SK-N-SH (cell line): ENCODE data around the gene SPOCK1. TPM values are rescaled to one million over a fixed set of nuclear protein-coding genes. Genes with fewer than 3 reads are reported as not detected.

Experiments used
- CTCF ChIA-PET: fragments of 300-600, 350-600 bp; formaldehyde crosslinking; extraction: SDS; loops from one replicate; lab custom pipeline; 2021; lab: Yijun Ruan, JAX
- POLR2A ChIA-PET: fragments of 350-600 bp; sonication (Branson Sonifier 250); formaldehyde crosslinking; extraction: SDS; loops from one replicate; lab custom pipeline; 2020; ENCODE audit warnings: antibody characterized with exemption, inconsistent platforms; lab: Yijun Ruan, JAX
- DNase-seq: peaks from one replicate; pipeline ENCODE4 v3.0.0; 2012
- H2AFZ ChIP-seq: fragments of 200-600 bp; sonication (generic); 2 replicates; pipeline ENCODE4 v1.8.1; 2016; ENCODE audit warnings: antibody characterized with exemption, mild to moderate bottlenecking, low read depth
- H3F3A ChIP-seq: fragments of 200-600 bp; sonication (generic); replicated peaks from 2 replicates; pipeline ENCODE3; 2016; ENCODE audit warnings: antibody characterized with exemption, mild to moderate bottlenecking; ENCODE audit not compliant: insufficient read depth
- H3K27ac ChIP-seq, 2 experiments: fragments of 200-500 bp in 1 of 2; fragments of 200-600 bp in 1 of 2; sonication (Bioruptor generic) in 1 of 2; sonication (generic), shearing (Covaris generic) in 1 of 2; 2 replicates each; pipeline versions ENCODE4 v1.5.1 to v1.6.1; 2014 to 2016; ENCODE audit warnings: low read depth in 2 of 2, inconsistent platforms in 1 of 2, low read length in 1 of 2, mild to moderate bottlenecking in 1 of 2, mixed read lengths in 1 of 2
- H3K27me3 ChIP-seq: fragments of 200-600 bp; sonication (generic), shearing (Covaris generic); 2 replicates; pipeline ENCODE4 v1.6.1; 2016; ENCODE audit warnings: mixed run types; ENCODE audit not compliant: insufficient read depth
- H3K36me3 ChIP-seq, 2 experiments: fragments of 200-500 bp in 1 of 2; fragments of 200-600 bp in 1 of 2; sonication (Bioruptor generic) in 1 of 2; sonication (generic) in 1 of 2; replicated peaks in 1 of 2; 2 replicates each; pipeline versions ENCODE3 to v1.5.1; 2014 to 2016; ENCODE audit warnings: low read length in 1 of 2, mild to moderate bottlenecking in 1 of 2; ENCODE audit not compliant: insufficient read depth in 2 of 2, control insufficient read depth in 1 of 2
- H3K4me1 ChIP-seq, 2 experiments: fragments of 200-500 bp in 1 of 2; fragments of 200-600 bp in 1 of 2; sonication (Bioruptor generic) in 1 of 2; sonication (generic), shearing (Covaris generic) in 1 of 2; 2 replicates each; pipeline versions ENCODE4 v1.5.1 to v1.6.1; 2014 to 2016; ENCODE audit warnings: low read depth in 1 of 2, low read length in 1 of 2, mixed run types in 1 of 2; ENCODE audit not compliant: insufficient read depth in 2 of 2, control insufficient read depth in 1 of 2
- H3K4me2 ChIP-seq: fragments of 200-600 bp; sonication (generic), shearing (Covaris generic); 2 replicates; pipeline ENCODE4 v1.6.1; 2017; ENCODE audit warnings: mixed run types
- H3K4me3 ChIP-seq, 2 experiments: fragments of 200-500 bp in 1 of 2; fragments of 200-600 bp in 1 of 2; sonication (Bioruptor generic) in 1 of 2; sonication (generic), shearing (Covaris generic) in 1 of 2; 2 replicates each; pipeline versions ENCODE4 v1.5.1 to v1.8.1; 2014 to 2016; ENCODE audit warnings: low read depth in 2 of 2, inconsistent platforms in 1 of 2, low read length in 1 of 2, mild to moderate bottlenecking in 1 of 2, mixed read lengths in 1 of 2, moderate library complexity in 1 of 2
- H3K79me2 ChIP-seq: fragments of 200-600 bp; sonication (generic); 2 replicates; pipeline ENCODE4 v1.8.1; 2017; ENCODE audit warnings: mild to moderate bottlenecking; ENCODE audit not compliant: insufficient read depth
- H3K9ac ChIP-seq: fragments of 200-600 bp; sonication (generic); 2 replicates; pipeline ENCODE4 v1.6.1; 2017; ENCODE audit warnings: mixed run types
- H3K9me2 ChIP-seq: fragments of 200-600 bp; sonication (generic); 2 replicates; pipeline ENCODE4 v1.6.1; 2017; ENCODE audit warnings: mixed run types
- H3K9me3 ChIP-seq: fragments of 200-600 bp; sonication (generic); 2 replicates; pipeline ENCODE4 v1.6.1; 2017; ENCODE audit warnings: mixed run types, mild to moderate bottlenecking, moderate library complexity
- H4K20me1 ChIP-seq: fragments of 200-600 bp; sonication (generic); 2 replicates; pipeline ENCODE4 v1.6.1; 2017; ENCODE audit warnings: mild to moderate bottlenecking, mixed run types; ENCODE audit not compliant: insufficient read depth
- CHD2 ChIP-seq: fragments of 150-350 bp; IDR thresholded peaks from 2 replicates; pipeline ENCODE4 v1.6.1; 2018; ENCODE audit warnings: low read length; ENCODE audit not compliant: partially characterized antibody
- EZH2phosphoT487 ChIP-seq: fragments of 200-600 bp; sonication (generic); IDR thresholded peaks from 2 replicates; pipeline ENCODE4 v1.6.1; 2017; ENCODE audit warnings: low read depth, mixed run types, mild to moderate bottlenecking, antibody characterized with exemption, moderate library complexity, borderline replicate concordance
- GATA2 ChIP-seq: sonication (generic); formaldehyde crosslinking; IDR thresholded peaks from 2 replicates; pipeline ENCODE4 v1.5.0; 2020; ENCODE audit warnings: mild to moderate bottlenecking, missing genetic modification reagents
- MEF2A ChIP-seq: IDR thresholded peaks from 2 replicates; pipeline ENCODE4 v1.4.0; 2012; ENCODE audit warnings: low read depth, borderline replicate concordance
- NRF1 ChIP-seq: IDR thresholded peaks from 2 replicates; pipeline ENCODE4 v1.6.1; 2012; ENCODE audit warnings: low read depth, mild to moderate bottlenecking, low read length
- POLR2AphosphoS5 ChIP-seq: IDR thresholded peaks from 2 replicates; pipeline ENCODE4 v1.6.1; 2012; ENCODE audit warnings: low read depth, low read length
- TCF12 ChIP-seq: IDR thresholded peaks from 2 replicates; pipeline ENCODE4 v1.4.0; 2012
- TEAD4 ChIP-seq: IDR thresholded peaks from 2 replicates; pipeline ENCODE4 v1.4.0; 2012; ENCODE audit warnings: mild to moderate bottlenecking, borderline replicate concordance; ENCODE audit not compliant: insufficient read depth
- USF2 ChIP-seq: fragments of 150-350 bp; IDR thresholded peaks from 2 replicates; pipeline ENCODE4 v1.6.1; 2017; ENCODE audit warnings: antibody characterized with exemption, low read length, low read depth, borderline replicate concordance
- ZBTB33 ChIP-seq: IDR thresholded peaks from 2 replicates; pipeline ENCODE4 v1.4.0; 2012; ENCODE audit warnings: low read depth, borderline replicate concordance
- polyA plus RNA-seq, 3 experiments: library from polyadenylated mRNA; depleted of rRNA; stranded (reverse); fragments of >200 nt; gene quantifications; 2 replicates each; pipeline ENCODE4 v1.2.3, GENCODE V29; 2012

Gene SPOCK1
- polyA plus RNA-seq, 1 of the 3 experiments (the other 2 are of a cell fraction) = 11.3 TPM

GRCh38 chr5:137461391-137462264, 37.5 kb downstream of the SPOCK1 start (continued):
- TF ChIP-seq GATA2 (CRISPR knock-in tag) (peak; percentile 72), EZH2phosphoT487 (no peak), NRF1 (no peak), ZBTB33 (no peak), TEAD4 (no peak), TCF12 (no peak), MEF2A (no peak), CHD2 (no peak), USF2 (no peak)

- no peak overlapping the region for H3K4me2 ChIP-seq
- H3F3A ChIP-seq = peaks cover 3% of the 10 kb centered on the region
- TF ChIP-seq POLR2AphosphoS5 = no peak
- TF ChIP-seq, all 33 proteins: peak for 0
- Histone ChIP-seq H3K27ac (no peak overlapping the region), H3K36me3 (peaks cover 0 to 3% of the 10 kb centered on the region in 2 experiments), H4K20me1 (peaks cover 18% of the 10 kb centered on the region), H3K4me1 (peaks cover 0 to 7% of the 10 kb centered on the region in 2 experiments; a peak in 1 of 4 replicates), H3K9me3 (no peaks in the 10 kb centered on the region), H3K4me3 (no peak overlapping the region), H3K9ac (no peak overlapping the region), H3K79me2 (peaks cover 39% of the 10 kb centered on the region; the same call in 1 of the 2 replicates), H2AFZ (no peak overlapping the region), H3K27me3 (no peaks in the 10 kb centered on the region), H3K9me2 (no peaks in the 10 kb centered on the region)
- no peak for DNase-seq
- CTCF ChIA-PET = interaction anchor here (1.1 to 1.3 kb wide), 2 partner anchors 80 to 134 kb away, joined by 3 read pairs; no protein-coding TSS in a partner anchor
- POLR2A ChIA-PET = interaction anchor here (0.6 kb wide), 1 partner anchor 1823 kb away, joined by 4 read pairs; no protein-coding TSS in a partner anchor
These were observed 44.5 kb downstream of the SPOCK1 start for GRCh38 chr5:137454671-137455070.
